ENCODE data around the gene MSI2.

The MSI2 gene

GRCh38 chr17:57540596-57540995 lies 284.3 kb downstream of the MSI2 start:
- H3K27ac ChIP-seq, result no peak overlapping the region
- ChIA-PET POLR2A (ENCODE audit: low non-redundant PET) (no interaction called here), CTCF (interaction anchor here (1.2 kb wide), 2 partner anchors 132 to 298 kb away, joined by 3 to 4 read pairs; no protein-coding TSS in a partner anchor)
- DNase-seq (ENCODE audit: low spot score), result no peak
- TF ChIP-seq CTCF (conservative IDR thresholded peaks at IDR 0.05; ENCODE audit: low read depth), result no peak

GRCh38 chr17:57541049-57541448 lies 284.7 kb downstream of the MSI2 start:
- POLR2A ChIA-PET (ENCODE audit: low non-redundant PET), result no interaction called here
- CTCF ChIA-PET, result interaction anchor here (0.7 to 1.2 kb wide), 3 partner anchors 9 to 298 kb away, joined by 3 to 4 read pairs (median 3); no protein-coding TSS in a partner anchor
- no peak for TF ChIP-seq CTCF (conservative IDR thresholded peaks at IDR 0.05; ENCODE audit: low read depth)
- no peak overlapping the region for H3K27ac ChIP-seq
- no peak for DNase-seq (ENCODE audit: low spot score)

- peak; percentile 16 for DNase-seq (ENCODE audit: low spot score)
- H3K27ac ChIP-seq, result no peak overlapping the region
- ChIA-PET POLR2A (ENCODE audit: low non-redundant PET) (no interaction called here), CTCF (interaction anchor here (0.7 to 1.2 kb wide), 4 partner anchors 9 to 299 kb away, joined by 3 to 4 read pairs (median 3); no protein-coding TSS in a partner anchor)
- no peak for TF ChIP-seq CTCF (conservative IDR thresholded peaks at IDR 0.05; ENCODE audit: low read depth)
Measured at GRCh38 chr17:57541472-57542394, 285.4 kb downstream of the MSI2 start.

- DNase-seq (ENCODE audit: low spot score), result no peak
- H3K27ac ChIP-seq, result no peak overlapping the region
- CTCF ChIA-PET, result interaction anchor here (0.9 kb wide), 1 partner anchor 299 kb away, joined by 3 read pairs; no protein-coding TSS in a partner anchor
- no peak for TF ChIP-seq CTCF (conservative IDR thresholded peaks at IDR 0.05; ENCODE audit: low read depth)
- POLR2A ChIA-PET (ENCODE audit: low non-redundant PET), result no interaction called here
Measured at GRCh38 chr17:57542510-57542909, 286.2 kb downstream of the MSI2 start.

- CTCF ChIA-PET, result no interaction called here
- no peak for DNase-seq (ENCODE audit: low spot score)
- TF ChIP-seq CTCF (conservative IDR thresholded peaks at IDR 0.05; ENCODE audit: low read depth), result no peak
- H3K27ac ChIP-seq, result no peak overlapping the region
- POLR2A ChIA-PET (ENCODE audit: low non-redundant PET), result no interaction called here
Measured at GRCh38 chr17:57543230-57543629, 286.9 kb downstream of the MSI2 start.

- ChIA-PET POLR2A (ENCODE audit: low non-redundant PET) (no interaction called here), CTCF (no interaction called here)
- no peak for TF ChIP-seq CTCF (conservative IDR thresholded peaks at IDR 0.05; ENCODE audit: low read depth)
- DNase-seq (ENCODE audit: low spot score), result no peak
- no peak overlapping the region for H3K27ac ChIP-seq
Measured at GRCh38 chr17:57544401-57544800, 288.1 kb downstream of the MSI2 start.
